Astrocyte (in vitro differentiated cells and primary cell): ENCODE measurements around the gene SFSWAP. TPM values are rescaled to one million over a fixed set of nuclear protein-coding genes. Genes with fewer than 3 reads are reported as not detected.

ENCODE experiments used
- DNase-seq: peaks from one replicate; pipeline ENCODE4 v3.0.0-alpha.2; 2010; ENCODE audit warnings: low read depth
- FAIRE-seq: peaks from 2 replicates; lab custom pipeline; 2011; peaks lifted over from hg19 to GRCh38; lab: Jason Lieb, UNC
- H2AFZ ChIP-seq: 2 replicates; pipeline ENCODE4 v1.6.0; 2012; ENCODE audit warnings: low read depth, low read length, inconsistent platforms
- H3K27ac ChIP-seq: 2 replicates; pipeline ENCODE4 v1.5.1; 2011; ENCODE audit warnings: low read depth, low read length, inconsistent platforms
- H3K27me3 ChIP-seq: 2 replicates; pipeline ENCODE4 v1.6.0; 2011; ENCODE audit warnings: low read length, inconsistent platforms; ENCODE audit not compliant: insufficient read depth
- H3K36me3 ChIP-seq: 2 replicates; pipeline ENCODE4 v1.5.1; 2011; ENCODE audit warnings: low read length, inconsistent platforms; ENCODE audit not compliant: insufficient read depth
- H3K4me1 ChIP-seq: 2 replicates; pipeline ENCODE4 v1.5.1; 2011; ENCODE audit warnings: low read length, inconsistent platforms; ENCODE audit not compliant: insufficient read depth
- H3K4me2 ChIP-seq: 2 replicates; pipeline ENCODE4 v1.6.0; 2012; ENCODE audit warnings: low read length, inconsistent platforms
- H3K4me3 ChIP-seq: 2 replicates; pipeline ENCODE4 v1.5.1; 2011; ENCODE audit warnings: low read depth, mild to moderate bottlenecking, low read length, inconsistent platforms; ENCODE audit not compliant: insufficient read depth
- H3K79me2 ChIP-seq: 2 replicates; pipeline ENCODE4 v1.6.0; 2012; ENCODE audit warnings: mild to moderate bottlenecking, low read length, inconsistent platforms; ENCODE audit not compliant: insufficient read depth
- H3K9ac ChIP-seq: 2 replicates; pipeline ENCODE4 v1.6.0; 2012; ENCODE audit warnings: mild to moderate bottlenecking, low read length, inconsistent platforms
- H3K9me3 ChIP-seq: 2 replicates; pipeline ENCODE4 v1.5.1; 2012; ENCODE audit warnings: low read depth, mild to moderate bottlenecking, low read length, inconsistent platforms; ENCODE audit not compliant: insufficient read depth
- H4K20me1 ChIP-seq: 2 replicates; pipeline ENCODE4 v1.6.0; 2012; ENCODE audit warnings: low read length, inconsistent platforms; ENCODE audit not compliant: insufficient read depth
- H3K27ac Mint-ChIP-seq: one replicate; pipeline ENCODE4 v1.8.0; 2021; ENCODE audit warnings: mild to moderate bottlenecking, mixed read lengths; ENCODE audit not compliant: unreplicated experiment
- H3K27me3 Mint-ChIP-seq: one replicate; pipeline ENCODE4 v1.8.0; 2021; ENCODE audit warnings: low read depth, mixed read lengths; ENCODE audit not compliant: unreplicated experiment
- H3K36me3 Mint-ChIP-seq: one replicate; pipeline ENCODE4 v1.8.0; 2021; ENCODE audit warnings: low read depth, mixed read lengths; ENCODE audit not compliant: unreplicated experiment
- H3K4me1 Mint-ChIP-seq: one replicate; pipeline ENCODE4 v1.8.0; 2021; ENCODE audit warnings: low read depth, mixed read lengths; ENCODE audit not compliant: unreplicated experiment
- H3K4me3 Mint-ChIP-seq: one replicate; pipeline ENCODE4 v1.8.0; 2021; ENCODE audit warnings: mild to moderate bottlenecking, moderate library complexity, mixed read lengths; ENCODE audit not compliant: unreplicated experiment
- H3K9me3 Mint-ChIP-seq: one replicate; pipeline ENCODE4 v1.8.0; 2021; ENCODE audit warnings: mild to moderate bottlenecking, mixed read lengths; ENCODE audit not compliant: unreplicated experiment
- CTCF ChIP-seq: IDR thresholded peaks from 2 replicates; pipeline ENCODE4 v1.5.1; 2011; ENCODE audit warnings: low read depth, mild to moderate bottlenecking, inconsistent platforms, low read length, moderate library complexity; ENCODE audit not compliant: insufficient read depth
- EZH2 ChIP-seq: IDR thresholded peaks from 2 replicates; pipeline ENCODE4 v1.6.1; 2012; ENCODE audit warnings: mild to moderate bottlenecking, low read length, inconsistent platforms; ENCODE audit not compliant: insufficient read depth
- total RNA-seq: library from RNA; stranded (reverse); gene quantifications from 2 replicates; pipeline ENCODE4 v1.2.1, GENCODE V29; 2021

The SFSWAP gene
- total RNA-seq, 1 donor from 2014 or later, result 35.7 TPM

GRCh38 chr12:131794573-131794972 is 83.7 kb downstream of the SFSWAP start:
- Histone ChIP-seq H3K27ac (no peak overlapping the region), H3K27me3 (no peaks in the 10 kb centered on the region), H3K36me3 (peaks cover 20% of the 10 kb centered on the region), H3K9me3 (no peaks in the 10 kb centered on the region), H2AFZ (no peak overlapping the region), H3K9ac (no peak overlapping the region), H3K4me2 (no peak overlapping the region), H3K4me3 (no peak overlapping the region), H3K4me1 (peaks cover 13% of the 10 kb centered on the region), H3K79me2 (no peaks in the 10 kb centered on the region), H4K20me1 (no peaks in the 10 kb centered on the region)
- H3K27me3 Mint-ChIP-seq, result no peaks in the 10 kb centered on the region
- H3K36me3 Mint-ChIP-seq, result peaks cover 18% of the 10 kb centered on the region
- FAIRE-seq (no peak), DNase-seq (no peak)
- H3K9me3 Mint-ChIP-seq, result no peaks in the 10 kb centered on the region
- H3K27ac Mint-ChIP-seq, result peak overlapping the region; percentile 14
- H3K4me1 Mint-ChIP-seq, result peaks cover 14% of the 10 kb centered on the region
- TF ChIP-seq CTCF, result no peak
- TF ChIP-seq EZH2, result no peak
- H3K4me3 Mint-ChIP-seq, result no peak overlapping the region

- H3K27me3 Mint-ChIP-seq, result no peaks in the 10 kb centered on the region
- Histone ChIP-seq H3K4me2 (no peak overlapping the region), H3K79me2 (no peaks in the 10 kb centered on the region), H4K20me1 (no peaks in the 10 kb centered on the region), H3K27me3 (no peaks in the 10 kb centered on the region), H3K4me3 (no peak overlapping the region), H3K9me3 (no peaks in the 10 kb centered on the region), H3K9ac (no peak overlapping the region), H3K4me1 (peaks cover 13% of the 10 kb centered on the region), H3K36me3 (peaks cover 20% of the 10 kb centered on the region), H3K27ac (no peak overlapping the region), H2AFZ (no peak overlapping the region)
- H3K27ac Mint-ChIP-seq, result peak overlapping the region; percentile 14
- H3K4me1 Mint-ChIP-seq, result peaks cover 14% of the 10 kb centered on the region
- no peak for TF ChIP-seq EZH2
- no peak for TF ChIP-seq CTCF
- H3K9me3 Mint-ChIP-seq, result no peaks in the 10 kb centered on the region
- no peak overlapping the region for H3K4me3 Mint-ChIP-seq
- no peak for DNase-seq
- H3K36me3 Mint-ChIP-seq, result peaks cover 17% of the 10 kb centered on the region
- FAIRE-seq, result no peak
These were observed 84.2 kb downstream of the SFSWAP start for GRCh38 chr12:131795064-131795463.

DNA sequence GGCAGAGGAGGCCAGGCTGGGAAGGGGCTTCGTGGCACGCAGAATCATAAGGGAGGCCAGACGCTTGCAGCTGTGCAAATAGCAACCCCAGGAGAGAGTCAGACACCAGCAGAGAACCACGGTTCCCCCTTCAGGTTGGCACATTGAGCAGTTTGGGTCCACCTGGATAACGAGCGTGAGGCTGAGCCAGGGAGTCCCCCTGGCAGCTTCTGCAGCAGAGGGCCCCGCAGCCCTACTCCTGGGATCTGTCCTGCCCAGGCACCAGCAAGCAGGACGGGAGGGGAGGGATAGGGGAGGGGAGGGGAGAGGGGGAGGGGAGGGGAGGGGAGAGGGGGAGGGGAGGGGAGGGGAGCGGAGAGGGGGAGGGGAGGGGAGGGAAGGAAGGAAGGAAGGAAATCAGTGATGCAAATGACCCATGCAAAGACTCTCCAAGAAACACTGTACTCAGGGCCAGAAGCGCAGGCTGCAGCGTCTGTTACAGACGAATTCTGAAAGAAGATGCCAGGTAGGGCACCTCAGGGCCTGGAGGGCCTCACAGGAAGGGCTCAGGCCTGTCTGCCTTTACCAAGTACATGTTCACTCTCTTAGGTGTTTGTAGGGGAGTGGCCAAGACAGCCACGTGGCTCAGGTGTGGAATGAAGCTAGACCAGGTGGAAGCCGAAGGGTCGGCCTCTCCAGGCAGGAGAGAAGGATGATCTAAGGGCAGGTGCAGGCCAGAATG is 85.0 kb downstream of the SFSWAP start:
- Histone ChIP-seq H3K9me3 (no peaks in the 10 kb centered on the region), H3K27ac (no peak overlapping the region), H2AFZ (no peak overlapping the region), H3K4me3 (no peak overlapping the region), H3K27me3 (no peaks in the 10 kb centered on the region), H3K79me2 (no peaks in the 10 kb centered on the region), H3K9ac (no peak overlapping the region), H3K4me1 (peaks cover 13% of the 10 kb centered on the region), H4K20me1 (no peaks in the 10 kb centered on the region), H3K36me3 (peaks cover 15% of the 10 kb centered on the region), H3K4me2 (no peak overlapping the region)
- Mint-ChIP-seq H3K4me3 (no peak overlapping the region), H3K27me3 (no peaks in the 10 kb centered on the region), H3K36me3 (peaks cover 12% of the 10 kb centered on the region), H3K9me3 (no peaks in the 10 kb centered on the region), H3K4me1 (peaks cover 14% of the 10 kb centered on the region), H3K27ac (peak overlapping the region; percentile 10)
- no peak for FAIRE-seq
- no peak for TF ChIP-seq CTCF
- no peak for TF ChIP-seq EZH2
- no peak for DNase-seq
